ENCODE measurements around the gene CDC14B.
"Not testable (repeated sequence)": the region's sequence is repeated elsewhere in the genome, so short reads cannot be mapped to it uniquely, and the experiment has no call there.

CDC14B gene

GRCh38 chr9:96619491-96620180, at the start of gene CDC14B:
CDC14B (minus strand) TSS chr9:96619843; CDS start chr9:96619378, 465 bp downstream.
- DNase-seq, result peak; percentile 90

DNA sequence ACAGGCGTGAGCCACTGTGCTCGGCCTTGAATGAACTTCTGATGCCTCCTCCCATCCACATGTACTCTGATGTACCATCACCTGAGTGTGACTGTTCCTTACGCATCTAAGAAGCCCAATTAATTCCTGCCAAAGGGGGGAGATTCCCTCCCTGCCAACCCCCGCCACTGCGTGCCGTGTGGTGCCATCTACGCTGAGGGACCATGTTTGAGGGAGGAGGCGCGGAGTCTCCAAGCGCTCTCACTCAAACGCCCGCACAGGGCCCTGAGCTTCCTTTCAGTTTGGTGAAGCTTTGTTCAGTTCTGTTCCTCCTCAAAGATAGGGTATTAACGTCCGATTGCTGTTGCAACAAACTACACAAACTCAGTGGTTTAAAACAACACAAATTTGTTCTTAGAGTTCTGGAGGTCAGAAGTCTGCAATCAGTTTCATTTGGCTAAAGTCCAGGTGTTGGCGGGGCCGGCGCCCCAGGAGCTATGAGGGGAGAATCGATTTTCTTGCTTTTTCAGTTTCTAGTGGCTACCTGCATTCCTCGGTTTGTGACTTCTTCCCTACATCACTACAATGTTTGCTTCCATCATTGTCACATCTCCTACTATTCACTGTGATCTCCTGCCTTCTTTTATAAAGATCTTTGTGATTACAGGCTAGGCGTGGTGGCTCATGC, 49.4 kb upstream of the CDC14B start:
- no peak for DNase-seq

- DNase-seq, result no peak
These were observed 47.7 kb upstream of the CDC14B start for GRCh38 chr9:96667363-96667728.

DNA sequence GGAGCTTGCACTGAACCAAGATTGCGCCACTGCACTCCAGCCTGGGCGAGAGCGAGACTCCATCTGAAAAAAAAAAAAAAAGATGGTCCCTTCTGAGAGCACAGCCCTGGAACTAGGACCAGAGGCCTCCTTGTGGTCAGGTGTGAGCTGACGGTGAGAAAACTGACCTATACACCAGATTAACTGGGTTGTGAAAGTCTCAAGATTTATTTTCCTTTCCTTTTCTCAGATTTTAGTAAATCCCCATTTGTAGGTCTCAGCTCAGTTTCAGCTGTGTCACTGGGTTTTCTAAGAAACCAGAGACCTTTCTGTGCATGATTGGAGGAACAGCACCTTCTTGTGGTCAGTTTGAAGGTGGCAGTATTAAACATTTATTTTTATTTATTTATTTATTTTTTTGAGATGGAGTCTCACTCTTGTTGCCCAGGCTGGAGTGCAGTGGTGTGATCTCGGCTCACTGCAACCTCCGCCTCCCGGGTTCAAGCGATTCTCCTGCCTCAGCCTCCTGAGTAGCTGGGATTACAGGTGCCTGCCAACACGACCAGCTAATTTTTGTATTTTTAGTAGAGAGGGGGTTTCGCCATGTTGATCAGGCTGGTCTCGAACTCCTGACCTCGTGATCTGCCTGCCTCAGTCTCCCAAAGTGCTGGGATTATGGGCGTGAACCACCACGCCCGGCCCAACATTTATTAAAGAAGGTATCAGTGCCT, 47.2 kb upstream of the CDC14B start:
- DNase-seq, result peak; percentile 13

GRCh38 chr9:96665789-96666188, 46.1 kb upstream of the CDC14B start:
- no peak for DNase-seq

DNA sequence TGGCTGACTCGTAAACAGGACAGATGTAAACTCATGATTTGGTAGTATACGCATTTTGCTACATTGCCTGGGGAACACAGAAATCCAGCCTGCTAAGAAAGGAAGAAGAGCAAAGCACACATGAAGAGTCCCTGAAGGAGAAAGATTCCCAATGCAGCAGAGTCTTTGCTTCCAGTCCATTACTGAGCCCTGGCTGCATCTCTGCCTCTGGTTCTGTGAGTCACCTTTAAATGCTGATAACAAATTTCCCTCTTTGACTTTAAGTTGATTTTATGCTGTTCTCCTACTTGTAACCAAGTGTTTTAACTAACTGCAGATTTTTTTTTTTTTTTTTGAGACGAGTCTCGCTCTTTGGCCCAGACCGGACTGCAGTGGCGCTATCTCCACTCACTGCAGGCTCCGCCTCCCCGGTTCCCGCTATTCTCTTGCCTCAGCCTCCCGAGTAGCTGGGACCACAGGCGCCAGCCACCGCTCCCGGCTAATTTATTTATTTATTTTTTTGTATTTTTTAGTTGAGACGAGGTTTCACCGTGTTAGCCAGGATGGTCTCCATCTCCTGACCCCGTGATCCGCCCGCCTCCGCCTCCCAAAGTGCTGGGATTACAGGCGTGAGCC, 44.0 kb upstream of the CDC14B start:
- DNase-seq, result no peak

- DNase-seq, result no peak
These were observed 42.1 kb upstream of the CDC14B start for GRCh38 chr9:96661711-96662110.

DNA sequence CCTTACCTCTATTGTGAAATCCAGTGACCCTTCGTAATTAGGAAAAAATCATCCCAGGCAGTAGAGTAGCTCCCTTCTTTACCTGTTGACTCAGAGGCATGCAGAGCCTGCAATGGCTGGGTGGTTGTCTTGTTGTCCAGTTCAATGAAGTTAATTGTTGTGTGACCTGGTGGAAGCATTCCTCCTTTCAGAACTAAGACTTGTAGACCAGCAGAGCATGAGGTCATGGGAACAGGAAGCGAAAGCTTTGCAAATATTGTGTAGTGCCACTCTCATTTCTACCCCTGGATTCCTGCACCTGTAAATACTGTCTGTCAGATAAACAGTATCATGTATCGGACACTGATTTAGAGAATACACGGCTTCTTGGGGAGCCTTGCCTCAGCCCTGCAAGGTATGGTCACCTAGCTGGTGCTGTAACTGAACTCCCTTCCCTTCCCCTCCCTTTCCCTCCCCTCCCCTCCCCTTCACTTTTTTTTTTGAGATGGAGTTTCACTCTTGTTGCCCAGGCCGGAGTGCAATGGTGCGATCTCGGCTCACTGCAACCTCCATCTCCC, 41.1 kb upstream of the CDC14B start:
- DNase-seq, result no peak

DNA sequence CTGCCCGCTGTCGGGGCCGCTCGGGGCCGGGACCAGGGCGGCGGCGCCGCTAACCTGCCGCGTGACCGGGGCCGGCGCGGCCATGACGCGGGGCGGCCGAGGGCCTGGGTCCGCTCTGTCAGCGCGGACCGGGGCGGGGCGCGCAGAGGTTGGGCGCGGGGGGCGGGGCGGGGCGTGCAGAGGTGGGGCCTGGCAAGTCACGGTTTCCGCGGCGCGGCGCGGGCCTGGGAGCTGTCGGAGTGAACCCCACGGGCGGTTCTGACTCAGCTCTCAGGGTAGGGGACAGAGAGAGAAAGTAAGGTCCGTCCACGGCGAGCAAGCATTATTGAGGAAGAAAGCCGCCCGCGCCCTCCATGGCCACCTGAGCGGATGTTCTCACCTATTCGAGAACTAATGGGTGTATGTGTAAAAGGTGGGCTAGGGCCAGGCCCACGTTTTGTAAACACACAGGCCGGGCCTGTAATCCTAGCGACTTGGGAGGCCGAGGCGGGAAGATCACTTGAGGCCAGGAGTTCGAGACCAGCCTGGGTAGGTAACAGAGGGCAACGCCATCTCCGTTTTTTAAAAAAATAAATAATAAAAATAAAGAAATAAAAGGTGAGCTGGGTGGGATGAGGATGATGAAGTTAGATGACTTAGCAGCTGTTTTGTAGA, 35.7 kb upstream of the CDC14B start, which contains the start of gene PRXL2C:
TSS of gene PRXL2C (minus strand) at position 120 of the 654 bp plus-strand sequence. CDS start at position 84, 36 bp downstream.
- peak; percentile 90 for DNase-seq

DNA sequence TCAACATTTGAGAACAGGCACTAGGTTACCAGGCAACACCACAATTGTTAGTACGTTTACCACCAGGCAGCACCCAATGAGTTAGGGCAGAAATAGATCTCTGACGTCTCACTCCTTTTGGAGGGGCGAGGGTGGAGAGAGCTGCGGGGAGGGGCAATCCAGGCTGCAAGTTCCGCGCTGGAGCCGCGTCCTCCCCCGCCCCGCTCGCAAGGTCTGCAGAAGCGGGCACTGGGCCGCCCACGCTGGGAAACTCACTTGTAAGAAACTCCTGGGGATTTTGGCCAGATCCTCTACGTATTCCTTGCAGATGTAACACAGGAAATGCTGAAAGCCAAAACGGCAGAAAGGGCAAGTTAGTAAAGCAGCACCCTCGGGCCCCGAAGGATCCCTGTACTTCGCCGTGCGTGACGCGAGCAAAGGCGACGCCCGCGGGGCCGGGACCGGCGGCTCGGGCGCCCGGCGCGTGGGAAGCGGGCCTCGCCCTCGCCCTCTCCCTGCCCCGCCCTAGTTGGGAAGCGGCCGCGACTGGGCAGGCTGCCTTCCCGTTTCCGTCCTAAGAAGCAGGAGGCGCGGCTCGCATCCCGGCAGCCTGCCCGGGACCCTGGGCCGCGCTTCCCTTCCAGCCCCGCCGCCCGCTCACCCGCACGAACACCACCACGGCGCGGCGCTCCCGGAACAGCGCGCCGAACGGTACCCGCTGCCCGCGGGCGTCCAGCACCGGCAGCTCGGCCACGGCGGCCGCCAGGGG, 35.0 kb upstream of the CDC14B start:
- peak; percentile 67 for DNase-seq

DNA sequence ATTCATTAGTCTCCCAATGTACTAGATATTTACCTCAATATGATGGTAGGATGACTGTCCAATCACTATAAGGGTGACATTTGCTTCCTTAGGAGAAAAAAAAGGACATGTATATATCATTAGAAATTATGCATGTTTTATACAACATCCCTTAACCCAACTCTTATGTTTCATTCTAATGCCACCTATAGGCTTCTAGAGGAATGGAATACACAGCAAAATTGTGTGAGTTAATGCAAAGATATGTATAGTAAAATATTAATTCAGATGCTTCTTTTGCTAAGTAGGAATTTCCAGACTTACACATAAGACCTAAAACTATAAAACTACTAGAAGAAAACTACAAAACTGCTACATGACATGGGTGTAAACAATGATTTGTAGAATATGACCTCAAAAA, 32.0 kb upstream of the CDC14B start:
- DNase-seq, result no peak

- no peak for DNase-seq
These were observed 30.1 kb upstream of the CDC14B start for GRCh38 chr9:96649620-96650324.

- no peak for DNase-seq
These were observed 26.7 kb upstream of the CDC14B start for GRCh38 chr9:96646081-96646991.

DNA sequence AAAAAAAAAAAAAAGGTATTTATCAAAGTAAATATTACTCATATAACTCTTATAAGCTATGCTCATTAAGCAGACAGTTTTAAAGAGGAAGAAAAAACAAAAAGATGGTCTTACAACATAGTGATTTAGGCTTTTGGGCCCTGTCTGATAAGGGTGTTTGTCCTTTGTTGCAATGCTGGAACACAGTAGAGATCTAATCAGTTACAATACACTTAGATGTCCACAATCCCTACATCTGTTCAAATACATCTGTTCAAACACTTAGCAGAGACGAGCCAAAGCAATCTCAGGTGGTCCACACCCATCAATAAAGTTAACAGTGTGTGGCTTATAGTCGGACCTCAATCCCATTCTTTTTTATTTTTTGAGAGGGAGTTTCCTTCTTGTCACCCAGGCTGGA, 24.5 kb upstream of the CDC14B start:
- DNase-seq, result no peak

DNA sequence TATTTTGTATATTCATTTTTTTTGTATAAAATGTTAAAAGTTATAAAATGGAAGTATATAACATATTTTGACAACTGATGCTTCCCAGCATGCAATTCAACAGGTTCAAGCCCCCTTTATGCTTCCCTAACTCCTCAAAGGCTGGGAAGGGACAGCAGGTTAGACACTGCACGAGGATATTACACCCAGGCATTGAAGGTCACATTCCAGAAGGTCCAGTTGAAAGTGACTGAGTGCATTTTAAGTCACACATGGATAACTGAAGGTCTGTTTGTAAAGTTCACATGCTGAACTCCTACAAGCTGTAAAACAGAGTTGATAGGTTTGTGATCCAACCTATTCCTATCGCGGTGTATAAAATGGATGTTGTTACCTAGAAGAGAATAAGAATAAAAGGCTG, 21.9 kb upstream of the CDC14B start:
- no peak for DNase-seq

DNA sequence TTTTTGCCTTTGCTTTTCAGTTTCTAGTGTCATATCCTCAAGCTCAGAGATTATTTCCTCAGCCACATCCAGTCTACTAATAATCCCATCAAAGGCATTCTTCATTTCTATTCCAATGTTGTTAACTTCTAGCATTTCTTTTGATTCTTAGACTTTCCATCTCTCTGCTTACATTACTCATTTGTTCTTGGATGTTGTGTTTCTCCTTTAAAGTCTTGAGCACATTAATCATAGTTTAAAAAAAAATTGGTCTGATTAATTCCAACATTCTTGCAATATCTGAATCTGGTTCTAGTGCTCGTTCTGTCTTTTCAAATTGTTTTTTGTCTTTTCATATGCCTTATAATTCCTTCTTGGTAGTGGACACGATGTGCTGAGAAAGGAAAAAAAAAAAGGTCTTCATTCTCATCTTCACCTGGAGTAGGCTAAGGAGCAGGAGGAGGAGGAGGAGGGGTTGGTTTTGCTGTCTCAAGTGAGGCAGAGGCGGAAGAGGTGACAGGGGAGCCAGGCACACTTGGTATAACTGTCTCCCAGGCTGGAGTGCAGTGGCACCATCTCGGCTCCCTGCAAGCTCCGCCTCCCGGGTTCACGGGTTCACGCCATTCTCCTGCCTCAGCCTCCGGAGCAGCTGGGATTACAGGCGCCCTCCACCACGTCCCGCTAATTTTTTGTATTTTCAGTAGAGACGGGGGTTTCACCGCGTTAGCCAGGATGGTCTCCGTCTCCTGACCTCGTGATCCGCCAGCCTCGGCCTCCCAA, 19.1 kb upstream of the CDC14B start:
- DNase-seq, result no peak

- DNase-seq, result no peak
These were observed 16.7 kb upstream of the CDC14B start for GRCh38 chr9:96636368-96636767.

- not testable (repeated sequence) for DNase-seq
These were observed 13.9 kb upstream of the CDC14B start for GRCh38 chr9:96633579-96633978.

GRCh38 chr9:96626912-96627311, 7.3 kb upstream of the CDC14B start:
- DNase-seq, result no peak

Data from stimulated activated CD4-positive, alpha-beta T cell treated with anti-CD3 and anti-CD28 coated beads, Interleukin-15, amount 100 ng/mL, for 24 hours (primary cell).